WI38 (cell line): ENCODE measurements around the gene CPM.
"Not testable (repeated sequence)": the region's sequence is repeated elsewhere in the genome, so short reads cannot be mapped to it uniquely, and the experiment has no call there.

Source experiments
- H3K4me3 ChIP-seq: 2 replicates; pipeline ENCODE4 v1.5.1; 2011; ENCODE audit warnings: low read depth, mild to moderate bottlenecking, control low read depth, low read length
- TF ChIP-seq, protein P1 (sequence below): IDR thresholded peaks from 2 replicates; pipeline ENCODE4 v1.5.1; 2012; ENCODE audit warnings: low read depth, mild to moderate bottlenecking, control low read depth, low read length

CPM gene

DNA sequence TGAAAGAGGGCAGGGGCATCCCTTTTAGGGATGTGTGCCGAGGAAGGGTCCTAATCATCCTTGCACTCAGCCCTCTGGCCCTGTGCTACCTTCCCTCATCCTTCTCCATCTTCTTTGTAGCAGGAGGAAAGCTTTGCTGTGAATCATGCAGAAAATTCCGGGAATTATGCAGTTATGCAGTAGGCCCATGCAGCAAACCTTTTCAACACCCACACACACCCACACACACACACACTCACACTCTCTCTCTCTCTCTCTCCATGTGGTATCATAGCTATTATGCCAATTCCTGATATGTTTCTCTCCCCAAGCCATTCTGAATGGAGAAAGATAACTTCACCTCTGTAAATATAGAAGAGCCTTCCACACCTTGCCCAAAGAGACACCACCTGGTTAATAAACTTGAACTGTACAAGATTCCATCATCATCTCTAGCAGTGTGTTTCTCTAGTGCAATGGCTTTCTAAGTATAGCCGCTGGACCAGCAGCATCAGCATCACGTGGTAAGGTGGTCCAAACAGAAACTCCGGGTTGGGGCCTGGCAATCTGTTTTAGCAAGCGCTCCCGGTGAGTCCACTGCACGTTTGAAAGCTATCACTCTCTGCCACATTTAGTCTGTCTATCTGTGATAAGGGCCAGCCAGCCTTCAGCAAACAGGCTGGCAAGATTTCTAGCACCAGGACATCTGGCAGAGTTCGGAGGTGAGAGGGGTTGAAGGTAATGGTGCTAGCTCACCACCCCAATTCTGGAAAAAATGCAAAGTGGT, 67.4 kb downstream of the CPM start:
- no peak overlapping the region for H3K4me3 ChIP-seq
- TF ChIP-seq, protein P1, sequence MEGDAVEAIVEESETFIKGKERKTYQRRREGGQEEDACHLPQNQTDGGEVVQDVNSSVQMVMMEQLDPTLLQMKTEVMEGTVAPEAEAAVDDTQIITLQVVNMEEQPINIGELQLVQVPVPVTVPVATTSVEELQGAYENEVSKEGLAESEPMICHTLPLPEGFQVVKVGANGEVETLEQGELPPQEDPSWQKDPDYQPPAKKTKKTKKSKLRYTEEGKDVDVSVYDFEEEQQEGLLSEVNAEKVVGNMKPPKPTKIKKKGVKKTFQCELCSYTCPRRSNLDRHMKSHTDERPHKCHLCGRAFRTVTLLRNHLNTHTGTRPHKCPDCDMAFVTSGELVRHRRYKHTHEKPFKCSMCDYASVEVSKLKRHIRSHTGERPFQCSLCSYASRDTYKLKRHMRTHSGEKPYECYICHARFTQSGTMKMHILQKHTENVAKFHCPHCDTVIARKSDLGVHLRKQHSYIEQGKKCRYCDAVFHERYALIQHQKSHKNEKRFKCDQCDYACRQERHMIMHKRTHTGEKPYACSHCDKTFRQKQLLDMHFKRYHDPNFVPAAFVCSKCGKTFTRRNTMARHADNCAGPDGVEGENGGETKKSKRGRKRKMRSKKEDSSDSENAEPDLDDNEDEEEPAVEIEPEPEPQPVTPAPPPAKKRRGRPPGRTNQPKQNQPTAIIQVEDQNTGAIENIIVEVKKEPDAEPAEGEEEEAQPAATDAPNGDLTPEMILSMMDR, result no peak

DNA sequence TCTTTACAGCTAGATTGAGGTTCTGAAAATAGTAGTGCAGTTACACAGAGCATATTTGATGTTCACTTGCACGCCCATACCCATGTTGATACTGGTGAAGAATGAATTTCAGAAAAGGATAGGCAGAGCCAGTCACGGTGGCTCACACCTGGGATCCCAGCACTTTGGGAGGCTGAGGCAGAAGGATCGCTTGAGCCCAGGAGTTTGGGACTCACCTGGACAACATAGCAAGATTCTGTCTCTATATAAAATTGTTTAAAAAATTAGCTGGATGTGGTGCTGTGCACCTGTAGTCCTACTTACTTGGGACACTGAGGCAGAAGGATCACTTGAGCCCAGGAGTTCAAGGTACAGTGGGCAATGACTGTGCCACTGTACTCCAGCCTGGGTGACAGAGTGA, 68.4 kb downstream of the CPM start:
- TF ChIP-seq, protein P1, result no peak
- no peak overlapping the region for H3K4me3 ChIP-seq

DNA sequence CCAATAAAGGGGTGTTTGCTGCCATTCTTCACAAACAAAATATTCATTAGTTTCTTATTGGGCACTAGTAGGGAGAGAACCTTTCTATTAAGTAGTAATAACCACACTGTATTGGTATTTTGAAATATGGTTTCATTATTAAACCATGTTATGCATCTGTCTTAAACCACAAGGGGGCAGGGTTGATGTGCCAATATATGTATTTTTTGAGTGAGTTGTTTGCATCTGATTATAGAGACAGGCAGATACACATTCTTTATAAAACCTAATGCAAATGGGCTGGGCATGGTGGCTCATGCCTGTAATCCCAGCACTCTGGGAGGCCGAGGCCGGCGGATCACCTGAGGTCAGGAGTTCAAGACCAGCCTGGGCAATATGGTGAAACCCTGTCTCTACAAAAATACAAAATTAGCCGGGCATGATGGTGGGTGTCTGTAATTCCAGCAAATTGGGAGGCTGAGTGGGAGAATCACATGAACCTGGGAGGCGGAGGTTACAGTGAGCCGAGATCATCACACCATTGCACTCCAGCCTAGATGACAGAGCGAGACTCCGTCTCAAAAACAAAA, 69.0 kb downstream of the CPM start:
- H3K4me3 ChIP-seq, result not testable (repeated sequence)

DNA sequence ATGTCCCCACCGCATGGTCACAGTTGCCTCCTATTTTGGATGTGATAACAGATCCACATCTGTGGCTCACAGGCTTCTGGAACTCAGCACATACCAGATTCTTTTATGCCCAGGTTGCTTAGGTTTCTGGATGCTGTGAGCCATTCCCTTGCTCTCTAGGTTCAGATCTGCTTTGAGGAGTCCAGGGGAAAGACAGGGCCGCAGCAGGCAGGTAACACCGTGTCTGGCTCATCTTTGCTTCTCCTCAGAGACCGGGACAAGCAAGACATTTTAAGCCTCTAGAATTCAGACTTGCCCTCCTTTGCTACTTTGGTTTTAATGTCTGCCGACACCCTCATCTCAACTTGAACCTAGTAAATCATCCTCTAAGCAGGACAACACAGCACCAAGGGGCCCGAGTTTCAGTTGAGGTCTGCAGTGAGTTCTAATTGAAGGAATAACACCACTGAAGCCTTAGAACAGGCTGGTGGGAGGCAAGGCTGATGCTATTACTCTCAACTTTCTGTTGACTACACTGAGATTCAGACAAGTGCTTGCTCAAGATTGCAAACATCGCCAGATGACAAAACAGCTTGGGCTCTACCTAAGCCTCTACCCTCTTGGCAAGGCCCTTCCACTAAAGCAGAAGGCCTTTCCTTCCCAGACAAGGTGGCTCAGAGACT, 69.7 kb downstream of the CPM start:
- TF ChIP-seq, protein P1, result no peak

DNA sequence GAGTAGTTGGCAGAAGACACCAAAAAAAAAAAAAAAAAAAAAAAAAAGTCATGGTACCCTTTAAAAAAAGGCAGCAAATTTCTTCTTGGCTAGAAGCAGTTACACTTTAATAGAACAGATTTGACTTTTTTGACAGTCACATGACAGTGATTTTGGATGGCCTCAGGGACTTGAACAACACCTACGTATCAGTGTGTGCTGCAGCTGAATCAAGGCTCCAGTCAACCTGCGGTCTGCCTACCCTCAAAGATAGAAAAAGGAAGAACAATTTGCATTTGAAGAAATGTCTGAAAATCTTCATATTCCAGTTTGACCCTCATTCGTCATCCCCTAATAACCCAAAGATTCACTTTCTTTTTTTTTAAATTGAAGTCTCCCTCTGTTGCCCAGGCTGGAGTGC, 71.1 kb downstream of the CPM start:
- no peak overlapping the region for H3K4me3 ChIP-seq
- TF ChIP-seq, protein P1, result no peak

More for the DNA sequence above, 69.7 kb downstream of the CPM start:
- H3K4me3 ChIP-seq, result no peak overlapping the region

DNA sequence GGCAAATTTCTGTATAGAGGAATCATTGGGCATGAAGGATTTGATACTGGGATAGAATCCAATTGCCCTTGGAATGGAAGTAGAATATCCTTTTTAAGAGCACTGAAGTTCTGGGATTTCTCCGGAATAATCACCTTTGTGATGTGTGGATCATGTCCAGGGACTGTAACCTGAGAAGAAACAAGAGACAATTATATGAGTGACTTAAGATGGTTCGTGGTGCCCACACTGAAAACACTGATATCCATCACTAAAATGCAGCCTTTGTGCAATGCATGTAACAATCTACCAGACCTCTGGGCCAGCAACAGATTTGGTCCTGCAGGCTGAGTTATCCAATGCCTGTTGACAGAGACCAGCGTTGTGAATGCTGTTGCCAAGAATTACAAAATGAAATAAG, 76.5 kb downstream of the CPM start:
- TF ChIP-seq, protein P1, result no peak
- no peak overlapping the region for H3K4me3 ChIP-seq

DNA sequence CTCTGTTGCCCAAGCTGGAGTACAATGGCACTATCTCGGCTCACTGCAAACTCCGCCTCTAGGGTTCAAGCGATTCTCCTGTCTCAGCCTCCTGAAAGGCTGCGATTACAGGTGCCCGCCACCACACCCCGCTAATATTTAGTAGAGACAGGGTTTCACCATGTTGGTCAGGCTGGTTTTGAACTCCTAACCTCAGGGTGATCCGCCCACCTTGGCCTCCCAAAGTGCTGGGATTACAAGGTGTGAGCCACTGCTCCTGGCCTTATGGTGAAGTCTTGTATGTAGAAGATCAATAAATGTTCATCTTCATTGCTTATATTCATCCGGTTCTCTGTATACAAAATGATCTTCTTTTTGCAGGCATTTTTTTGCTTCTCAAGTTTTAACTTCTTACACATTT, 77.2 kb downstream of the CPM start:
- TF ChIP-seq, protein P1, result no peak

More for the DNA sequence above, 77.2 kb downstream of the CPM start:
- H3K4me3 ChIP-seq, result no peak overlapping the region
